Thyroid gland (tissue), 4 donors: Measurements from ENCODE around the gene IFNL2.

Source experiments
- CTCF ChIP-seq, 6 experiments: fragments of 200-600 bp in 3 of 6; fragments of 450-650 bp in 3 of 6; sonication (generic) in 3 of 6; IDR thresholded peaks; one replicate each; pipeline ENCODE4 v1.5.1; 2016 to 2019; ENCODE audit warnings: antibody characterized with exemption in 6 of 6, mild to moderate bottlenecking in 2 of 6, inconsistent platforms in 1 of 6, moderate library complexity in 1 of 6
- POLR2A ChIP-seq, 2 donors: fragments of 450-650 bp; IDR thresholded peaks; one replicate each; pipeline ENCODE4 v1.6.1; 2017; ENCODE audit warnings: antibody characterized with exemption in 2 of 2, mild to moderate bottlenecking in 2 of 2, moderate library complexity in 1 of 2

GRCh38 chr19:39318071-39318470, 49.9 kb downstream of the IFNL2 start:
- no peak for TF ChIP-seq CTCF (IDR thresholded peaks at IDR 0.05)
- no peak for TF ChIP-seq POLR2A (IDR thresholded peaks at IDR 0.05)
